ENCODE data around the gene AOPEP.

- TF ChIP-seq POLR2AphosphoS5 (IDR thresholded peaks at IDR 0.05; ENCODE audit: insufficient read depth, low read depth, low read length) (no peak), EZH2 (IDR thresholded peaks at IDR 0.05; ENCODE audit: borderline replicate concordance, low read depth, low read length, severe bottlenecking) (no peak), POLR2A (IDR thresholded peaks at IDR 0.05; ENCODE audit: low read depth, low read length) (no peak), GATA2 (IDR thresholded peaks at IDR 0.05; ENCODE audit: insufficient read depth, insufficient read length, low read depth, low read length) (no peak), JUN (IDR thresholded peaks at IDR 0.05; ENCODE audit: borderline replicate concordance, insufficient read depth, insufficient read length, low read depth) (no peak), MYC (IDR thresholded peaks at IDR 0.05; ENCODE audit: low read depth, low read length) (no peak), FOS (IDR thresholded peaks at IDR 0.05; ENCODE audit: borderline replicate concordance, insufficient read depth, low read length) (no peak)
- TF ChIP-seq, protein P1, sequence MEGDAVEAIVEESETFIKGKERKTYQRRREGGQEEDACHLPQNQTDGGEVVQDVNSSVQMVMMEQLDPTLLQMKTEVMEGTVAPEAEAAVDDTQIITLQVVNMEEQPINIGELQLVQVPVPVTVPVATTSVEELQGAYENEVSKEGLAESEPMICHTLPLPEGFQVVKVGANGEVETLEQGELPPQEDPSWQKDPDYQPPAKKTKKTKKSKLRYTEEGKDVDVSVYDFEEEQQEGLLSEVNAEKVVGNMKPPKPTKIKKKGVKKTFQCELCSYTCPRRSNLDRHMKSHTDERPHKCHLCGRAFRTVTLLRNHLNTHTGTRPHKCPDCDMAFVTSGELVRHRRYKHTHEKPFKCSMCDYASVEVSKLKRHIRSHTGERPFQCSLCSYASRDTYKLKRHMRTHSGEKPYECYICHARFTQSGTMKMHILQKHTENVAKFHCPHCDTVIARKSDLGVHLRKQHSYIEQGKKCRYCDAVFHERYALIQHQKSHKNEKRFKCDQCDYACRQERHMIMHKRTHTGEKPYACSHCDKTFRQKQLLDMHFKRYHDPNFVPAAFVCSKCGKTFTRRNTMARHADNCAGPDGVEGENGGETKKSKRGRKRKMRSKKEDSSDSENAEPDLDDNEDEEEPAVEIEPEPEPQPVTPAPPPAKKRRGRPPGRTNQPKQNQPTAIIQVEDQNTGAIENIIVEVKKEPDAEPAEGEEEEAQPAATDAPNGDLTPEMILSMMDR (IDR thresholded peaks at IDR 0.05; ENCODE audit: extremely low read depth in 1 of 2, insufficient read depth in 1 of 2, low read depth in 1 of 2, low read length in 2 of 2): no peak
Measured at GRCh38 chr9:94916956-94917355, 190.5 kb downstream of the AOPEP start.

All from endothelial cell of umbilical vein (primary cell).